Adrenal gland (tissue), 12 donors: ENCODE results near the gene GGA2. TPM values are rescaled to one million over a fixed set of nuclear protein-coding genes. Genes with fewer than 3 reads are reported as not detected.

ENCODE experiments used
- DNase-seq, 7 donors: peaks; one replicate each; pipeline ENCODE4 v3.0.0-alpha.2; 2019 to 2020
- H3K27ac ChIP-seq, 5 donors: fragments of 200-600 bp; sonication (generic) in 4 of 5; 1 replicate in 3 of 5; 2 replicates in 2 of 5; pipeline versions ENCODE4 v1.5.1 to v1.8.0; 2016 to 2020; ENCODE audit warnings: mild to moderate bottlenecking in 1 of 5
- H3K27me3 ChIP-seq: fragments of 200-600 bp; 2 replicates; pipeline ENCODE4 v1.8.0; 2021
- H3K36me3 ChIP-seq, 2 donors: fragments of 200-600 bp; replicated peaks in 1 of 2; 1 replicate in 1 of 2; 2 replicates in 1 of 2; pipeline versions ENCODE4 v1.5.1 to v1.8.0; 2018 to 2022
- H3K4me1 ChIP-seq, 2 donors: fragments of 200-600 bp; replicated peaks in 1 of 2; 1 replicate in 1 of 2; 2 replicates in 1 of 2; pipeline versions ENCODE4 v1.5.1 to v1.8.0; 2018 to 2021
- H3K4me3 ChIP-seq, 4 donors: fragments of 200-600 bp; sonication (generic) in 3 of 4; one replicate each; pipeline ENCODE4 v1.5.1; 2016 to 2018
- H3K9me3 ChIP-seq, 3 donors: fragments of 200-600 bp; sonication (generic) in 1 of 3; replicated peaks in 1 of 3; 1 replicate in 2 of 3; 2 replicates in 1 of 3; pipeline versions ENCODE4 v1.5.1 to v1.8.0; 2016 to 2021
- POLR2A ChIP-seq, 2 donors: fragments of 450-650 bp; IDR thresholded peaks; one replicate each; pipeline ENCODE4 v1.6.1; 2017; ENCODE audit warnings: antibody characterized with exemption in 2 of 2, mild to moderate bottlenecking in 2 of 2, moderate library complexity in 1 of 2
- WGBS, 4 donors: extraction: QIAGEN DNeasy Blood & Tissue Kit in 2 of 4; methylation state at CpG; one replicate each; pipeline versions ENCODE4 v1.1.5 to v1.1.7; 2013 to 2017; 5-methylcytosine and 5-hydroxymethylcytosine counted together
- intact Hi-C, 2 donors: fragments of 100-400 bp; cut with DNase I; formaldehyde crosslinking; loops; one replicate each; pipeline versions ENCODE4 v1.14.1 to v1.15.0; 2022 to 2023
- polyA plus RNA-seq, 3 donors: library from polyadenylated mRNA; stranded (reverse); fragments of 200-250 nt in 2 of 3; fragments of 350-450 nt in 1 of 3; fragmentation: Illumina TruSeq in 1 of 3; extraction: RNeasy Lipid Tissue Mini Kit (QIAGEN cat#74804) in 1 of 3; gene quantifications; one replicate each; pipeline ENCODE4 v1.2.3, GENCODE V29; 2013 to 2014
- total RNA-seq, 9 donors: library from RNA; depleted of rRNA in 4 of 9; stranded (reverse); fragments of >200 nt in 4 of 9; fragments of 120-200 nt in 1 of 9; fragmentation: NEBNext Ultra II Directional in 1 of 9; extraction: Animal tissue kit (Norgen Biotek cat#: 25700) in 1 of 9; gene quantifications; one replicate each; pipeline versions ENCODE4 v1.1.0 to v1.2.4, GENCODE V29; 2013 to 2023
- TF ChIP-seq, protein P1 (sequence below), 6 experiments: fragments of 450-650 bp in 4 of 6; fragments of 200-600 bp in 2 of 6; sonication (generic) in 1 of 6; IDR thresholded peaks; 1 replicate in 5 of 6; 2 replicates in 1 of 6; pipeline versions ENCODE4 v1.5.1 to v1.8.0; 2016 to 2021; ENCODE audit warnings: antibody characterized with exemption in 6 of 6, mild to moderate bottlenecking in 2 of 6, moderate library complexity in 1 of 6
- donor health status: healthy with polysubstance abuse.
- donor health status: Bipolar disorder and iron deficiency.
- donor health status: DM: yes; HTN: yes; CAD: no.
- donor health status: DM: no; HTN: no; CAD: no.
- donor health status: DM: no; HTN: no; CAD: no.
- donor health status: DM: yes; HTN: yes; CAD: no.

GGA2 gene
- total and polyA plus RNA-seq, 12 donors: 37.7 to 143 (median 116) TPM

GRCh38 chr16:23518435-23518891, 8.2 kb upstream of the GGA2 start:
- H3K4me3 ChIP-seq: no peak overlapping the region
- peak in 1 of 7 donors; percentile 29 for DNase-seq
- no peaks in the 10 kb centered on the region for H3K27me3 ChIP-seq
- 56 to 63% (median 58%) methylated on average over 3 of the region's 3 CpGs for whole genome bisulfite sequencing, 4 donors
- no peak overlapping the region for H3K27ac ChIP-seq
- TF ChIP-seq POLR2A (IDR thresholded peaks at IDR 0.05): no peak
- TF ChIP-seq, protein P1, sequence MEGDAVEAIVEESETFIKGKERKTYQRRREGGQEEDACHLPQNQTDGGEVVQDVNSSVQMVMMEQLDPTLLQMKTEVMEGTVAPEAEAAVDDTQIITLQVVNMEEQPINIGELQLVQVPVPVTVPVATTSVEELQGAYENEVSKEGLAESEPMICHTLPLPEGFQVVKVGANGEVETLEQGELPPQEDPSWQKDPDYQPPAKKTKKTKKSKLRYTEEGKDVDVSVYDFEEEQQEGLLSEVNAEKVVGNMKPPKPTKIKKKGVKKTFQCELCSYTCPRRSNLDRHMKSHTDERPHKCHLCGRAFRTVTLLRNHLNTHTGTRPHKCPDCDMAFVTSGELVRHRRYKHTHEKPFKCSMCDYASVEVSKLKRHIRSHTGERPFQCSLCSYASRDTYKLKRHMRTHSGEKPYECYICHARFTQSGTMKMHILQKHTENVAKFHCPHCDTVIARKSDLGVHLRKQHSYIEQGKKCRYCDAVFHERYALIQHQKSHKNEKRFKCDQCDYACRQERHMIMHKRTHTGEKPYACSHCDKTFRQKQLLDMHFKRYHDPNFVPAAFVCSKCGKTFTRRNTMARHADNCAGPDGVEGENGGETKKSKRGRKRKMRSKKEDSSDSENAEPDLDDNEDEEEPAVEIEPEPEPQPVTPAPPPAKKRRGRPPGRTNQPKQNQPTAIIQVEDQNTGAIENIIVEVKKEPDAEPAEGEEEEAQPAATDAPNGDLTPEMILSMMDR (IDR thresholded peaks at IDR 0.05): no peak
- H3K9me3 ChIP-seq: no peaks in the 10 kb centered on the region
- peaks cover 0 to 18% of the 10 kb centered on the region in 2 donors for H3K36me3 ChIP-seq
- H3K4me1 ChIP-seq: no peaks in the 10 kb centered on the region
- intact Hi-C loops: no loop called here

GRCh38 chr16:23516366-23517137, 6.3 kb upstream of the GGA2 start:
- Histone ChIP-seq H3K36me3 (peaks cover 0 to 2% of the 10 kb centered on the region in 2 donors), H3K27ac (no peak overlapping the region), H3K27me3 (no peaks in the 10 kb centered on the region), H3K4me1 (no peaks in the 10 kb centered on the region), H3K4me3 (no peak overlapping the region), H3K9me3 (no peaks in the 10 kb centered on the region)
- DNase-seq: no peak
- TF ChIP-seq POLR2A (IDR thresholded peaks at IDR 0.05): no peak
- TF ChIP-seq, protein P1 (IDR thresholded peaks at IDR 0.05): no peak
- 82 to 94% (median 84%) methylated on average over 4 of the region's 4 CpGs for WGBS, 4 donors
- intact Hi-C loops: no loop called here

- 94 to 98% (median 98%) methylated on average over 5 of the region's 5 CpGs for WGBS, 4 donors
- no peak for DNase-seq
- intact Hi-C loops: no loop called here
- Histone ChIP-seq H3K36me3 (no peaks in the 10 kb centered on the region), H3K27me3 (no peaks in the 10 kb centered on the region), H3K27ac (no peak overlapping the region), H3K9me3 (no peaks in the 10 kb centered on the region), H3K4me1 (no peaks in the 10 kb centered on the region), H3K4me3 (no peak overlapping the region)
- no peak for TF ChIP-seq POLR2A (IDR thresholded peaks at IDR 0.05)
- TF ChIP-seq, protein P1 (IDR thresholded peaks at IDR 0.05): no peak
Measured at GRCh38 chr16:23515881-23516280, 5.6 kb upstream of the GGA2 start.

- Histone ChIP-seq H3K9me3 (no peaks in the 10 kb centered on the region), H3K27me3 (no peaks in the 10 kb centered on the region), H3K27ac (no peak overlapping the region), H3K4me3 (no peak overlapping the region), H3K4me1 (no peaks in the 10 kb centered on the region), H3K36me3 (no peaks in the 10 kb centered on the region)
- no peak for DNase-seq
- intact Hi-C loops: no loop called here
- 86 to 92% (median 87%) methylated on average over 7 of the region's 7 CpGs for WGBS, 4 donors
- TF ChIP-seq POLR2A (IDR thresholded peaks at IDR 0.05): no peak
- TF ChIP-seq, protein P1 (IDR thresholded peaks at IDR 0.05): no peak
Measured at GRCh38 chr16:23514381-23515152, 4.3 kb upstream of the GGA2 start.
